Colonic mucosa (tissue), 4 donors: ENCODE data around the gene NRG2. TPM values are rescaled to one million over a fixed set of nuclear protein-coding genes. Genes with fewer than 3 reads are reported as not detected.
A peak's percentile ranks its signal among the peaks of the same experiment; 100 is the strongest.

ENCODE experiments used
- DNase-seq: peaks from one replicate; pipeline ENCODE4 v3.0.0-alpha.2; 2020
- H3K27ac ChIP-seq: fragments of 200-600 bp; one replicate; pipeline ENCODE4 v1.8.0; 2021
- H3K27me3 ChIP-seq: fragments of 200-600 bp; one replicate; pipeline ENCODE4 v1.8.0; 2021
- H3K36me3 ChIP-seq: fragments of 200-600 bp; one replicate; pipeline ENCODE4 v1.8.0; 2021
- H3K4me1 ChIP-seq: fragments of 200-600 bp; one replicate; pipeline ENCODE4 v1.8.0; 2021; ENCODE audit warnings: mild to moderate bottlenecking
- H3K4me3 ChIP-seq: fragments of 200-600 bp; one replicate; pipeline ENCODE4 v1.8.0; 2021
- H3K9ac ChIP-seq, 2 donors: one replicate each; pipeline ENCODE4 v1.7.0; 2013; ENCODE audit warnings: control low read depth in 2 of 2, low read depth in 2 of 2, low read length in 2 of 2
- H3K9me3 ChIP-seq: fragments of 200-600 bp; one replicate; pipeline ENCODE4 v1.8.0; 2021
- intact Hi-C: fragments of 100-400 bp; cut with DNase I; formaldehyde crosslinking; loops from one replicate; pipeline ENCODE4 v1.14.1; 2022
- total RNA-seq, 2 donors: library from RNA; stranded (reverse); fragmentation: NEBNext Ultra II Directional in 1 of 2; extraction: Animal tissue kit (Norgen Biotek cat#: 25700) in 1 of 2; gene quantifications; one replicate each; pipeline ENCODE4 v1.2.1, GENCODE V29; 2021
- TF ChIP-seq, protein P1 (sequence below): fragments of 200-600 bp; IDR thresholded peaks from one replicate; pipeline ENCODE4 v1.8.0; 2022; ENCODE audit warnings: antibody characterized with exemption, mild to moderate bottlenecking
- donor health status: healthy.
- donor health status: DM: no; HTN: no; CAD: no.
- donor health status: DM: no; HTN: no; CAD: no.

Gene NRG2
- total RNA-seq, 2 donors from 2014 or later: 0.10 to 0.48 TPM

DNA sequence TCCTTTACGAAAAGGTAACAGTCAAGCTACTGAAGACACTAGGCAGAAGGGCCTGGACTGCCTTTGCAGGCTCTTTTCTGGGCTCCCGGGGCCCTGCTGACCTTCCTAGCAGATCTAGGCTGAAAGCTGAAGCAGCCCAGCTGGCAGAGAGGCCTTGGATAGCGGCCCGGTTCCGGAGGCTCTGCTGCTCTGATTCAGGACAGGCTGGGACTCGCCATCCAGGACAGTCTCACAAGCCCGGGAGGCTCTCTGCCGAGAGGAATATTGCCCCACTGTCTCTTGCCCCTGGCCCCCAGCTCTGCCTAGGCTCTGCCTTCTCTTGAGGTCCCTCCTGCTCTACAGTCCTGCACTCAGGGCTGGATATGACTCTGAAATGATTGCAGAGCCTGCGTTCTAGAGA lies 179.7 kb downstream of the NRG2 start:
- peak; percentile 51 for DNase-seq
- Histone ChIP-seq H3K9me3 (no peaks in the 10 kb centered on the region), H3K36me3 (no peaks in the 10 kb centered on the region), H3K4me3 (no peak overlapping the region), H3K27me3 (no peaks in the 10 kb centered on the region), H3K9ac (no peak overlapping the region), H3K4me1 (no peaks in the 10 kb centered on the region), H3K27ac (no peak overlapping the region)
- intact Hi-C loops: loop anchor here (5.0 to 10.0 kb wide), 2 partner anchors 76 to 101 kb away; no protein-coding TSS in a partner anchor
- TF ChIP-seq, protein P1, sequence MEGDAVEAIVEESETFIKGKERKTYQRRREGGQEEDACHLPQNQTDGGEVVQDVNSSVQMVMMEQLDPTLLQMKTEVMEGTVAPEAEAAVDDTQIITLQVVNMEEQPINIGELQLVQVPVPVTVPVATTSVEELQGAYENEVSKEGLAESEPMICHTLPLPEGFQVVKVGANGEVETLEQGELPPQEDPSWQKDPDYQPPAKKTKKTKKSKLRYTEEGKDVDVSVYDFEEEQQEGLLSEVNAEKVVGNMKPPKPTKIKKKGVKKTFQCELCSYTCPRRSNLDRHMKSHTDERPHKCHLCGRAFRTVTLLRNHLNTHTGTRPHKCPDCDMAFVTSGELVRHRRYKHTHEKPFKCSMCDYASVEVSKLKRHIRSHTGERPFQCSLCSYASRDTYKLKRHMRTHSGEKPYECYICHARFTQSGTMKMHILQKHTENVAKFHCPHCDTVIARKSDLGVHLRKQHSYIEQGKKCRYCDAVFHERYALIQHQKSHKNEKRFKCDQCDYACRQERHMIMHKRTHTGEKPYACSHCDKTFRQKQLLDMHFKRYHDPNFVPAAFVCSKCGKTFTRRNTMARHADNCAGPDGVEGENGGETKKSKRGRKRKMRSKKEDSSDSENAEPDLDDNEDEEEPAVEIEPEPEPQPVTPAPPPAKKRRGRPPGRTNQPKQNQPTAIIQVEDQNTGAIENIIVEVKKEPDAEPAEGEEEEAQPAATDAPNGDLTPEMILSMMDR: no peak

DNA sequence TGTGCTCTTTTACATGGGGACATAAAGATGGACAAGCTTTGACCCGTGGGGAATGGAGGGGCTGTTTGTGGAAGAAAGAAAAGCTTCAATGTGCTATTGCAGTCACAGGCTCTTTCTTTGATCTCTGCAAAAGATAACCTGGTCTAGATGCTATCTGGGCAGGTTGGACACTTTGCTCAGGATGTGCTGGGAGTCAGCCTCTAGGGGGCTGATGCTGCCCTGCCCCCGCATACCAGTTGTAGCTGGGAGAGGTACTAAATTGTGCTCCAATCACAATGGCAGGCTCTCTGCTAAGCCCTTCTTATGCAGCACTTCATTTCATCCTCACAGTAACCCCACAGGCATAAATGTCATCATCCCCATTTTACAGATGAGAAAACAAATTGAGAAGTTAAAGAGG lies 180.3 kb downstream of the NRG2 start:
- intact Hi-C loops: loop anchor here (5.0 to 10.0 kb wide), 2 partner anchors 76 to 102 kb away; no protein-coding TSS in a partner anchor

DNA sequence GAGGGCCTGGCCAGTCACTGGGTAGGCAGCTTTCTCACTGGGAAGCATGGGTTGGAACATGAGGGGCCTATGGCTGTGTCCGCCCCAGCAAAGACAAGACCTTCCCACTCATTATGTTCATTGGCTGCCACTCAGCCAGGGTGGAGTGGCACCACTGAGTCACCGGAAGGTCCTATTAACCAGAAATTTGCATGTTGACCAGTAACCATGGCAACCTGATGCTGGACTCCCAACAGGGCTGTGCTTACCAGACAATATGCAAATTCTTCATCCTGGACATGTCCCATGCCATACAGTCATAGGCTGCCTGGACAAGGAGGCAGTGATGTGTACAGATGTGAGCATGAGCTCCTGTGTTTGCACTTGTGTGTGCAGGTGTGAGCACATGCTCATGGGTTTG lies 180.8 kb downstream of the NRG2 start:
- Histone ChIP-seq H3K9ac (no peak overlapping the region), H3K36me3 (no peaks in the 10 kb centered on the region), H3K27me3 (no peaks in the 10 kb centered on the region), H3K27ac (no peak overlapping the region), H3K4me1 (no peaks in the 10 kb centered on the region), H3K9me3 (no peaks in the 10 kb centered on the region), H3K4me3 (no peak overlapping the region)
- intact Hi-C loops: loop anchor here (5.0 to 10.0 kb wide), 2 partner anchors 75 to 102 kb away; no protein-coding TSS in a partner anchor
- no peak for DNase-seq
- TF ChIP-seq, protein P1: no peak

More for the DNA sequence above, 180.3 kb downstream of the NRG2 start:
- Histone ChIP-seq H3K4me3 (no peak overlapping the region), H3K4me1 (no peaks in the 10 kb centered on the region), H3K27me3 (no peaks in the 10 kb centered on the region), H3K27ac (no peak overlapping the region), H3K9me3 (no peaks in the 10 kb centered on the region), H3K36me3 (no peaks in the 10 kb centered on the region), H3K9ac (no peak overlapping the region)
- no peak for DNase-seq
- TF ChIP-seq, protein P1: no peak

DNA sequence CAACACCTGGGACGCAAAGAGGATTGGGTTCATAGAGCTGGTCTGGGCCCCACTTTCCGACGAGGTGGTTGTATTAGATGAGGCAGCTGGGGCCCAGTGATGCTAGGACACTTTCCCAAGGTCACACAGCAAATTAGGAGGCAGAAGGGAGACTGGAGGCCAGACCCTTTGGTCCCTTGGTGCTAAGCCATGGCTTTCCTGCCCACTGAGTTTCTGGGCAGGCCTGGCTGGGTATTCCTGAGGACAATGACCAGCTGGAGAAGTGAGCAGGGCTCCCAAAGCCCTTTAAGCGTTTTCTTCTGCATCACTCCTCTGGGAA lies 181.3 kb downstream of the NRG2 start:
- Histone ChIP-seq H3K27ac (no peak overlapping the region), H3K9ac (no peak overlapping the region), H3K27me3 (no peaks in the 10 kb centered on the region), H3K4me1 (no peaks in the 10 kb centered on the region), H3K9me3 (no peaks in the 10 kb centered on the region), H3K4me3 (no peak overlapping the region), H3K36me3 (no peaks in the 10 kb centered on the region)
- no peak for DNase-seq
- TF ChIP-seq, protein P1: no peak
- intact Hi-C loops: loop anchor here (5.0 to 10.0 kb wide), 2 partner anchors 75 to 103 kb away; no protein-coding TSS in a partner anchor

- Histone ChIP-seq H3K4me1 (no peaks in the 10 kb centered on the region), H3K36me3 (no peaks in the 10 kb centered on the region), H3K27ac (no peak overlapping the region), H3K27me3 (no peaks in the 10 kb centered on the region), H3K9ac (no peak overlapping the region), H3K4me3 (no peak overlapping the region), H3K9me3 (no peaks in the 10 kb centered on the region)
- TF ChIP-seq, protein P1: no peak
- DNase-seq: no peak
- intact Hi-C loops: loop anchor here (5.0 to 10.0 kb wide), 2 partner anchors 74 to 104 kb away; no protein-coding TSS in a partner anchor
These were observed 181.8 kb downstream of the NRG2 start for GRCh38 chr5:139861021-139861888.
